Measurements from ENCODE around the gene FAM162B.
"Not testable (repeated sequence)": the region's sequence is repeated elsewhere in the genome, so short reads cannot be mapped to it uniquely, and the experiment has no call there.

The FAM162B gene

GRCh38 chr6:116730513-116730912, 35.0 kb downstream of the FAM162B start:
- no peak for DNase-seq

- no peak for DNase-seq
Measured at GRCh38 chr6:116726947-116727346, 38.6 kb downstream of the FAM162B start.

- no peak for DNase-seq
Measured at GRCh38 chr6:116714761-116715160, 50.8 kb downstream of the FAM162B start.

- no peak for DNase-seq
Measured at GRCh38 chr6:116714296-116714695, 51.2 kb downstream of the FAM162B start.

GRCh38 chr6:116705917-116706316, 59.6 kb downstream of the FAM162B start:
- no peak for DNase-seq

GRCh38 chr6:116703888-116704287, 61.6 kb downstream of the FAM162B start:
- not testable (repeated sequence) for DNase-seq
